Naive thymus-derived CD4-positive, alpha-beta T cell (primary cell): ENCODE data around the gene DNASE1L1. TPM values are rescaled to one million over a fixed set of nuclear protein-coding genes. Genes with fewer than 3 reads are reported as not detected.

Source experiments
- ATAC-seq: fragments of 150-1000 bp; cut with Tn5 transposase; 2 replicates; pipeline ENCODE4 v1.10.0; 2021; ENCODE audit warnings: mild to moderate bottlenecking, moderate library complexity
- CTCF ChIA-PET: fragments of 350-600 bp; sonication (Branson Sonifier 250); formaldehyde crosslinking; loops from one replicate; lab custom pipeline; 2021; ENCODE audit warnings: antibody characterized with exemption; lab: Charles Lee
- POLR2A ChIA-PET: fragments of 350-600 bp; sonication (Branson Sonifier 250); formaldehyde crosslinking; loops from one replicate; lab custom pipeline; 2021; ENCODE audit warnings: antibody characterized with exemption, inconsistent platforms; lab: Charles Lee
- DNase-seq, 9 donors: peaks; one replicate each; pipeline versions ENCODE4 v3.0.0 to v3.0.0-alpha.2; 2020 to 2022; ENCODE audit warnings: mixed read lengths in 1 of 9
- H3K27ac ChIP-seq: one replicate; pipeline ENCODE4 v1.7.0; 2013; ENCODE audit warnings: mild to moderate bottlenecking, low read depth, low read length, moderate library complexity
- H3K27me3 ChIP-seq, 2 donors: one replicate each; pipeline ENCODE4 v1.7.0; 2013; ENCODE audit warnings: low read length in 2 of 2, mild to moderate bottlenecking in 2 of 2, moderate library complexity in 2 of 2; ENCODE audit not compliant: control insufficient read depth in 2 of 2, insufficient read depth in 2 of 2
- H3K36me3 ChIP-seq, 3 experiments: 1 replicate in 2 of 3; 2 replicates in 1 of 3; pipeline ENCODE4 v1.7.0; 2013; ENCODE audit warnings: low read length in 3 of 3, mild to moderate bottlenecking in 3 of 3, moderate library complexity in 1 of 3; ENCODE audit not compliant: insufficient read depth in 3 of 3, control insufficient read depth in 2 of 3
- H3K4me1 ChIP-seq, 2 donors: one replicate each; pipeline ENCODE4 v1.7.0; 2013; ENCODE audit warnings: low read length in 2 of 2, mild to moderate bottlenecking in 2 of 2, moderate library complexity in 1 of 2; ENCODE audit not compliant: control insufficient read depth in 2 of 2, insufficient read depth in 2 of 2
- H3K4me3 ChIP-seq: 2 replicates; pipeline ENCODE4 v1.7.0; 2013; ENCODE audit warnings: mild to moderate bottlenecking, low read length
- H3K9me3 ChIP-seq, 3 experiments: 1 replicate in 2 of 3; 2 replicates in 1 of 3; pipeline ENCODE4 v1.7.0; 2013; ENCODE audit warnings: low read length in 3 of 3; ENCODE audit not compliant: control insufficient read depth in 2 of 3
- H3K27ac Mint-ChIP-seq, 9 donors: one replicate each; pipeline ENCODE4 v1.8.0; 2020 to 2022; ENCODE audit warnings: mixed read lengths in 9 of 9, mild to moderate bottlenecking in 8 of 9, moderate library complexity in 5 of 9, inconsistent platforms in 2 of 9
- H3K27me3 Mint-ChIP-seq, 5 donors: one replicate each; pipeline ENCODE4 v1.8.0; 2021 to 2022; ENCODE audit warnings: mixed read lengths in 5 of 5, mild to moderate bottlenecking in 1 of 5
- H3K36me3 Mint-ChIP-seq, 5 donors: one replicate each; pipeline ENCODE4 v1.8.0; 2020 to 2022; ENCODE audit warnings: mixed read lengths in 5 of 5, mild to moderate bottlenecking in 3 of 5, inconsistent platforms in 1 of 5
- H3K4me1 Mint-ChIP-seq, 7 donors: one replicate each; pipeline ENCODE4 v1.8.0; 2020 to 2022; ENCODE audit warnings: mixed read lengths in 7 of 7, mild to moderate bottlenecking in 3 of 7, inconsistent platforms in 1 of 7
- H3K4me3 Mint-ChIP-seq, 10 donors: one replicate each; pipeline ENCODE4 v1.8.0; 2020 to 2022; ENCODE audit warnings: mild to moderate bottlenecking in 10 of 10, mixed read lengths in 10 of 10, moderate library complexity in 6 of 10, inconsistent platforms in 2 of 10
- H3K9me3 Mint-ChIP-seq, 11 donors: one replicate each; pipeline ENCODE4 v1.8.0; 2020 to 2022; ENCODE audit warnings: mixed read lengths in 11 of 11, mild to moderate bottlenecking in 4 of 11, inconsistent platforms in 1 of 11, moderate library complexity in 1 of 11
- intact Hi-C, 2 donors: fragments of 100-400 bp; cut with micrococcal nuclease; formaldehyde crosslinking; loops; one replicate each; pipeline ENCODE4 v1.15.1; 2023
- polyA plus RNA-seq, 2 donors: library from polyadenylated mRNA; unstranded; fragments of 300-500 nt; fragmentation: Illumina TruSeq; gene quantifications; one replicate each; pipeline ENCODE4 v1.2.3, GENCODE V29; 2021
- total RNA-seq, 6 experiments: library from RNA in 5 of 6; stranded (reverse) in 5 of 6; gene quantifications; 1 replicate in 5 of 6; 2 replicates in 1 of 6; pipeline ENCODE4 v1.2.3 and lab custom pipeline; 2021 to 2026

The DNASE1L1 gene
- total and polyA plus RNA-seq, 7 experiments from 2014 or later, result 11.1 to 31.1 (median 19.6) TPM

DNA sequence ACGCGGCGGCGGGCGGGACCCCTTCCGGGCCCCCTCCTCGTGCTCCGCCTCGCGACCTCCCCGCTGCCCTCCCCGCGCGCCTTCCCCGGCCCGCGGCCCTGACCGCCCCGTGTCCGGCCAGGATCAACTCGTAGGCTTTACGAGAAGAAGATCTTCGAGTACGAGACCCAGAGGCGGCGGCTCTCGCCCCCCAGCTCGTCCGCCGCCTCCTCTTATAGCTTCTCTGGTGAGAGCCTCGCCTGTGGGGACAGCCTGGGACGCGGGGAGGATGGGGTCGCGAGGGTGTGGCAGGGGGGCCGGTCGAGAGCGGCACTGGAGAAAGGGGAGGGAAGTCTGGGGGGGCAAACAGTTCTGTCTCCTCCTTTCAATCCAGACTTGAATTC lies 29.5 kb downstream of the DNASE1L1 start:
- Mint-ChIP-seq H3K4me3 (peak overlapping the region; percentile 73 to 88 (median 84)), H3K36me3 (peaks cover 0 to 3% (median 0%) of the 10 kb centered on the region in 5 donors), H3K4me1 (peaks cover 4 to 21% (median 12%) of the 10 kb centered on the region in 7 donors), H3K27me3 (no peaks in the 10 kb centered on the region), H3K9me3 (peaks cover 0 to 2% (median 0%) of the 10 kb centered on the region in 11 donors), H3K27ac (peak overlapping the region; percentile 72 to 94 (median 92))
- intact Hi-C loops, result loop anchor here (1.0 to 10.0 kb wide), 9 partner anchors 8 to 657 kb away; partner anchors contain the start of genes ARHGAP4 (in 2 of the 2), FAM3A (in 2 of the 2), ABCD1 (in 1 of the 2) and BCAP31 (in 1 of the 2)
- Histone ChIP-seq H3K27me3 (no peaks in the 10 kb centered on the region), H3K4me1 (peaks cover 10 to 16% of the 10 kb centered on the region in 2 donors), H3K27ac (peak overlapping the region; percentile 99), H3K4me3 (peak overlapping the region; percentile 68), H3K36me3 (peaks cover 0 to 13% (median 0%) of the 10 kb centered on the region in 3 experiments), H3K9me3 (no peaks in the 10 kb centered on the region)
- DNase-seq (no peak), ATAC-seq (no peak)
- POLR2A ChIA-PET, result interaction anchor here (0.8 to 1.5 kb wide), 10 partner anchors 8 to 452 kb away, joined by 3 to 7 read pairs (median 3); partner anchors contain the start of genes IKBKG and RPL10
- CTCF ChIA-PET, result no interaction called here

DNA sequence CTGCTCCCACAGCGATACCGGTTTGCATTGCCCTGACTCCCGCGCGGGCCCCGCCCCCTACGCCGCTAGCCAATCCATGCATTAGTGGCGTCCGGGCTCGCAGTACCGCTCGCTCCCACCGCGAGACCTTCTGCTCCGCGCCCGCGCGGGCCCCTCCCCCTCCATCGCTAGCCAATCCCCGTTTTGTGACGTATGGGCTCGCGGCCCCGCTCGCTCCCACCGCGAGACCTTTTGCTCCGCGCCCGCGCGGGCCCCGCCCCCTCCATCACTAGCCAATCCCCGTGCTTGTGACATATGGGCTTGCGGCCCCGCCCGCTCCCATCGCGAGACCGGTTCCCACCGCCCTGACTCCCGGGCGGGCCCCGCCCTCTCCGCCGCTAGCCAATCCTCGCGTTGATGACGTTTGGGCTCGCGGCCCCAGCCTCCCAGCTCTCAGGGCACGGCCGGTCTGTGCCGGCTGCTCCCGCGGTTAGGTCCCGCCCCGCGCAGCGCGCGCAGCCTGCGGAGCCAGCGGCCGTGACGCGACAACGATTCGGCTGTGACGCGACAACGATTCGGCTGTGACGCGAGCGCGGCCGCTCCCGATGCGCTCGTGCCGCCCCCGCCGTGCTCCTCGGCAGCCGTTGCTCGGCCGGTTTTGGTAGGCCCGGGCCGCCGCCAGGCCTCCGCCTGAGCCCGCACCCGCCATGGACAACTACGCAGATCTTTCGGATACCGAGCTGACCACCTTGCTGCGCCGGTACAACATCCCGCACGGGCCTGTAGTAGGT lies 30.1 kb downstream of the DNASE1L1 start, which contains the start of gene EMD:
EMD (plus strand) TSS at position 497 of the 770 bp plus-strand sequence; CDS start at position 687, 190 bp downstream.
- Histone ChIP-seq H3K9me3 (no peaks in the 10 kb centered on the region), H3K4me3 (peak within 1 kb of the TSS; percentile 68), H3K36me3 (peaks cover 0 to 13% (median 0%) of the 10 kb centered on the region in 3 experiments), H3K27me3 (no peaks in the 10 kb centered on the region), H3K27ac (peak within 1 kb of the TSS; percentile 99), H3K4me1 (peaks cover 10 to 18% of the 10 kb centered on the region in 2 donors)
- H3K4me3 Mint-ChIP-seq, result peak within 1 kb of the TSS; percentile 73 to 88 (median 84)
- H3K27me3 Mint-ChIP-seq, result no peaks in the 10 kb centered on the region
- intact Hi-C loops, result loop anchor here (1.0 to 10.0 kb wide), 11 partner anchors 8 to 657 kb away; partner anchors contain the start of genes ARHGAP4 (in 2 of the 2), FAM3A (in 2 of the 2), HCFC1 (in 2 of the 2) and MECP2 (in 2 of the 2)
- H3K27ac Mint-ChIP-seq, result peak within 1 kb of the TSS; percentile 72 to 95 (median 92)
- CTCF ChIA-PET, result interaction anchor here (0.6 kb wide), 1 partner anchor 135 kb away, joined by 3 read pairs; no protein-coding TSS in a partner anchor
- H3K4me1 Mint-ChIP-seq, result peaks cover 4 to 21% (median 12%) of the 10 kb centered on the region in 7 donors
- DNase-seq, result peak; percentile 88 to 98 (median 96)
- peaks cover 0 to 3% (median 0%) of the 10 kb centered on the region in 5 donors for H3K36me3 Mint-ChIP-seq
- H3K9me3 Mint-ChIP-seq, result peaks cover 0 to 2% (median 0%) of the 10 kb centered on the region in 11 donors
- POLR2A ChIA-PET, result interaction anchor here (0.7 to 1.5 kb wide), 11 partner anchors 8 to 452 kb away, joined by 3 to 7 read pairs (median 3); partner anchors contain the start of genes IKBKG and RPL10
- peak; percentile 87 for ATAC-seq

DNA sequence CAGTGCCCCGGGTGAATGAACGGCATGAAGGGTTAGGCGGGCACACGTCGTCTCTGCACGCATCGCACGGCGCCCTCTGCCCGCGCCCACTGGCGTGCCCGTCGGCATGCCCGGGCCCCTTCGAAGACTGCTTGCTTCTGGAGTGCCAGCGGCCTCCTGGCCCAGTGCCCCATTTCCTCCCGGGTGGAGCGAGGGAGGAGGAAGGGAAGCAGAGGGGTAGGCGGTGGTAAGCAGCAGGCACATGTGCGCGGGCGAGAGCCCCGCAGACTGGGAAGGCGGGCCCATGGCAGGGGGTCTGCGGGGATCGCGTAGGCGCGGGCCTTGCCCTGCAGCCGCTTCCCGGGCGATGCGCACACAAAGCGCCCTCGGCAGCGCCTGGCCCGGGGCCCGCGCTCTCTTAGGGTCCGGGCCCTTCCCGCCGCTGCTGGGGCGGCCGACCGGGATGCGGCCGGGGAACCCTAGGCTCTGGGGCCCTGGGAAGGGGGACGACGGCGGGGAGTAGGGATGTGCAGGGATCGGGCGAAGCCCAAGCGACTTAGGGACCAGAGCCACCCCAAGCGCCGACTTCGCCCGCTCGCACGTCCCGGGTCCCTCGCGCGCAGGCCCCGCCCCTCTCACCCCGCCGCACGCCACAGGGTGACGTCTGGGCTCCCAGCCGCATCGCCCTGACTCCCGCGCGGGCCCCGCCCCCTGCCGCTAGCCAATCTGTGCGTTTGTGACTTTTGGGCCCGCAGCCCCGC lies 30.8 kb downstream of the DNASE1L1 start:
- DNase-seq, result peak; percentile 29 to 92 (median 54)
- intact Hi-C loops, result loop anchor here (1.0 to 10.0 kb wide), 8 partner anchors 9 to 656 kb away; partner anchors contain the start of genes ARHGAP4 (in 2 of the 2), MECP2 (in 2 of the 2), ABCD1 (in 1 of the 2) and BCAP31 (in 1 of the 2)
- H3K4me3 ChIP-seq, result peak overlapping the region; percentile 31

DNA sequence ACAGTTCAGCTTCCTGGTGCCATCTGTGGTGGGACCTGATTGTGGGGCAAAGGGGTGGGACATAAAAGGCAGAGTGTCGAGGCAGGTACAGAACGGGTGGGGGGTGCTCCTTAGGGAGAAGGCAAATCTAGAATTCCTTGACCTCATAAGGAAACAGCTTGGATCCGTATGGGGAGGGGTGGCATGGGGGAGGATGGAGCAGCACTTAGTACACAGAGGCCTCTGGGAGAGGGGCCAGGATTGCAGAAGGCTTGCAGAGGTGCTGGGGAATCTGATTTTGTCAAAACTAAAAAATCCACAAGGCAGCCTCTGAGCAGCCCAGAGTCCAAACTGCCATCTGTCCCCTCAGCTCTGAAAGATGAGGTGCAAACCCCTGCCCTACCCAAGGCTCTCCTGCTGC lies 32.3 kb downstream of the DNASE1L1 start:
- POLR2A ChIA-PET, result interaction anchor here (1.2 to 1.6 kb wide), 3 partner anchors 14 to 155 kb away, joined by 3 to 6 read pairs (median 4); partner anchors contain the start of gene RPL10
- H3K27ac ChIP-seq, result peak overlapping the region; percentile 45
- H3K4me1 ChIP-seq, result peaks cover 20 to 36% of the 10 kb centered on the region in 2 donors

More for the DNA sequence above, 30.8 kb downstream of the DNASE1L1 start:
- CTCF ChIA-PET, result interaction anchor here (0.6 kb wide), 1 partner anchor 136 kb away, joined by 3 read pairs; no protein-coding TSS in a partner anchor
- POLR2A ChIA-PET, result interaction anchor here (1.0 to 1.6 kb wide), 7 partner anchors 7 to 411 kb away, joined by 3 to 8 read pairs (median 5); partner anchors contain the start of genes IKBKG and RPL10
- peaks cover 16 to 26% of the 10 kb centered on the region in 2 donors for H3K4me1 ChIP-seq
- peaks cover 0 to 13% (median 0%) of the 10 kb centered on the region in 3 experiments for H3K36me3 ChIP-seq
- peaks cover 5 to 21% (median 12%) of the 10 kb centered on the region in 7 donors for H3K4me1 Mint-ChIP-seq
- H3K9me3 ChIP-seq, result no peaks in the 10 kb centered on the region
- H3K27ac Mint-ChIP-seq, result peak overlapping the region; percentile 37 to 95 (median 89)
- ATAC-seq, result no peak
- no peaks in the 10 kb centered on the region for H3K27me3 ChIP-seq
- H3K27ac ChIP-seq, result peak overlapping the region; percentile 98
- peaks cover 0 to 2% (median 0%) of the 10 kb centered on the region in 11 donors for H3K9me3 Mint-ChIP-seq
- peak overlapping the region; percentile 58 to 88 (median 79) for H3K4me3 Mint-ChIP-seq
- peaks cover 0 to 3% (median 0%) of the 10 kb centered on the region in 5 donors for H3K36me3 Mint-ChIP-seq
- H3K27me3 Mint-ChIP-seq, result no peaks in the 10 kb centered on the region

DNA sequence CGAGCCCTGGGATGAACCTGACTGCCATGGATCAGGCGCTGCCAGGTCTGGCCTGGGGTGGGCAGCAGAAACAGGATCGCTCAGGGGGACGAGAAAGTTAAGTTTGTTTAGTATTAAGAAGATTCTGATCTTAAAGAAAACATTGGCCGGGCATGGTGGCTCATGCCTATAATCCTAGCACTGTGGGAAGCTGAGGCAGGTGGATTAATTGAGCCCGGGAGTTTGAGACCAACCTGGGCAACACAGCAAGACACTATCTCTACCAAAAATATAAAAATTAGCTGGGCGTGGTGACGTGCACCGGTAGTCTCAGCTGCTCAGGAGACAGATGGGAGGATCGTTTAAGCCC lies 33.9 kb downstream of the DNASE1L1 start:
- Mint-ChIP-seq H3K9me3 (no peaks in the 10 kb centered on the region), H3K27me3 (no peaks in the 10 kb centered on the region), H3K4me3 (peak overlapping the region in 4 of 10 donors; percentile 5 to 61 (median 24)), H3K4me1 (peaks cover 0 to 18% (median 12%) of the 10 kb centered on the region in 7 donors), H3K27ac (no peak overlapping the region), H3K36me3 (peaks cover 0 to 3% (median 0%) of the 10 kb centered on the region in 5 donors)
- CTCF ChIA-PET, result interaction anchor here (0.6 to 1.0 kb wide), 2 partner anchors 53 to 150 kb away, joined by 3 read pairs; no protein-coding TSS in a partner anchor
- intact Hi-C loops, result loop anchor here (5.0 to 10.0 kb wide), 5 partner anchors 140 to 653 kb away; partner anchors contain the start of genes ARHGAP4 (in 2 of the 2), ABCD1 (in 1 of the 2), BCAP31 (in 1 of the 2) and FAM3A (in 1 of the 2)
- ATAC-seq (no peak), DNase-seq (no peak)
- Histone ChIP-seq H3K4me3 (no peak overlapping the region), H3K27ac (no peak overlapping the region), H3K27me3 (no peaks in the 10 kb centered on the region), H3K9me3 (no peaks in the 10 kb centered on the region), H3K36me3 (no peaks in the 10 kb centered on the region), H3K4me1 (peaks cover 14 to 29% of the 10 kb centered on the region in 2 donors)
- POLR2A ChIA-PET, result interaction anchor here (1.2 to 1.6 kb wide), 2 partner anchors 24 to 156 kb away, joined by 3 to 7 read pairs; partner anchors contain the start of gene RPL10

More for the DNA sequence above, 32.3 kb downstream of the DNASE1L1 start:
- H3K4me3 ChIP-seq, result no peak overlapping the region
- peaks cover 5 to 26% (median 20%) of the 10 kb centered on the region in 7 donors for H3K4me1 Mint-ChIP-seq
- H3K27ac Mint-ChIP-seq, result peak overlapping the region in 5 of 9 donors; percentile 19 to 94 (median 73)
- H3K36me3 Mint-ChIP-seq, result peaks cover 0 to 3% (median 0%) of the 10 kb centered on the region in 5 donors
- no peaks in the 10 kb centered on the region for H3K27me3 ChIP-seq
- H3K4me3 Mint-ChIP-seq, result peak overlapping the region in 1 of 10 donors; percentile 37
- no peak for DNase-seq
- H3K9me3 Mint-ChIP-seq, result peaks cover 0 to 2% (median 0%) of the 10 kb centered on the region in 11 donors
- intact Hi-C loops, result loop anchor here (5.0 to 10.0 kb wide), 5 partner anchors 138 to 654 kb away; partner anchors contain the start of genes ARHGAP4 (in 2 of the 2), ABCD1 (in 1 of the 2), BCAP31 (in 1 of the 2) and FAM3A (in 1 of the 2)
- no peaks in the 10 kb centered on the region for H3K9me3 ChIP-seq
- ATAC-seq, result no peak
- peaks cover 0 to 12% (median 0%) of the 10 kb centered on the region in 3 experiments for H3K36me3 ChIP-seq
- H3K27me3 Mint-ChIP-seq, result no peaks in the 10 kb centered on the region
- CTCF ChIA-PET, result no interaction called here
